HG03521 (cell line): ENCODE data around the gene LHPP.

Experiments
- ATAC-seq: cut with Tn5 transposase; IDR thresholded peaks from one replicate; pipeline ENCODE4 v1.9.1; 2021; ENCODE audit warnings: mild to moderate bottlenecking, moderate library complexity; ENCODE audit not compliant: unreplicated experiment

The LHPP gene

DNA sequence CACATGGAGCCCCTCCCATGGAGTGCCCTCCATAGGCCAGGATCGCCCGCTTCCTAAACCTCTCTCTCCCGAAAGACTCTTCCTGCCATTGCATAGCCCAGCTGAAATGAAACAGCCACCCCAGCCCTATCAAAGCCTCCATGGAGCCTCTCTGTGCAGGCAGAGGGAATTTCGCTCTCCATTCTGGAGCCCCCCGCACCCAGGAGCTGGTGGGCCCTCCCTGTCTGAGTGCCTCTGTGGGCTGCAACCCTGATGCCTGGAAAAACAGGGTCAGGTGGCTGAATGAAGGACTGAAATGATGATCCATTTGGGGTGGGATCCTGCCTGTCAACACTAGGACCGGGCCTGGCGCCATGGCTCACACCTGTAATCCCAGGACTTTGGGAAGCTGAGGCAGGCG, 176.1 kb downstream of the LHPP start:
- no peak for ATAC-seq

DNA sequence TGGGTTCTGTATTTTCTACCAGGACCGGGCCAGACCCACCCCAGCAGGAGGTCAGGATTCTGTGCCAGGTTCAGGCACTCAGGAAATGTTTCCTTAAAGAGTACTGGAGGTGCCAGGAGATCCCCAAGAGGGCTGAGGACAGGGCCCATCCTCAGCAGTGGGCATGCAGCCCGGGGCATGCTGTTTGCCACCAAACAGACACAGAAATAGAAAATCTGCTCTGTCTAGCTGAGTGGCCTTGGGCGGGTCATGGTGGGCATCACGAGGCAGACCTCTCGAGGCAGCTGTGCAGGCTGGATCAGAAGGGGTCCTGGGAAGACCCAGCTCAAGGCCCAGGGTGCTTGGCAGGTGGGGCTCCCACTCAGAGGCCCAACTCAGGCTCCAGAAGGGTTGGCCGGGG, 177.6 kb downstream of the LHPP start:
- no peak for ATAC-seq

DNA sequence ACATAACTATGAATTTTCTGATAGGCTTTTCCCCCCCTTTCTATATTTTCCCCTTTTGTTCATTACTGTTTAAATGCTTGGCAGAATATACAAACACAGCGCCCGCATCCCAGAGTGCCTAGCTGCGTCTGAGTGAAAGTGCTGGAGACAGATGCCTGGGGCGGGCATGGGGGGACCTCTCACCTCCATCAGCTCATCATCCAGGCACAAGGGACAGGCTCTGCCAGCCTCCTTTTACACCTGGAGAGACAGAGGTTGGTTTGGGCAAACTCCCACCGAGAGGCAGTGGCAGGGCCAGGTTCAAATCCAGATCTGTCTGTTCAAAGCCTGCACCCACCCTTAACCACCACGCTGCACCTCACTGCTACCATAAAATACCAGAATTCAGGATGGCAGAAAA, 178.0 kb downstream of the LHPP start:
- ATAC-seq: no peak

DNA sequence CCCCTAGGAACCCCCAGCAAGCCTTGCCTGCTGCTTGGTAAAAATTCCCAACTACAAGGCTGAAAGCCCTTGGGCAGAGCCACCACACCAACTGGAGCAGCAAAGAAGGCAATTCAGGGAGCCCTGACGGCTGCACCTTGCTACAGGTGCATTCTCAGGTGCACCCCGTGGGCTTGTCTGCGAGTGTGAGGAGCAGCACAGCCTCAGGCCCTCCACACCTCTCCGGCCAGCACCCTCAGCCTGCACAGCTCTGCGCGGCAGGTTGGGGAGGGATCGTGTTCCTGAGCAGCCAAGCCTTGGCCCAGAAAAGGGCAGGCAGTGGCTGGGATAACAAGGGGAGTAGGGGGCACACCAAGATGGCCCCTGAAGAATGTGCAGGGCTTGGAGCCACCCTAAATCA, 178.4 kb downstream of the LHPP start:
- no peak for ATAC-seq

DNA sequence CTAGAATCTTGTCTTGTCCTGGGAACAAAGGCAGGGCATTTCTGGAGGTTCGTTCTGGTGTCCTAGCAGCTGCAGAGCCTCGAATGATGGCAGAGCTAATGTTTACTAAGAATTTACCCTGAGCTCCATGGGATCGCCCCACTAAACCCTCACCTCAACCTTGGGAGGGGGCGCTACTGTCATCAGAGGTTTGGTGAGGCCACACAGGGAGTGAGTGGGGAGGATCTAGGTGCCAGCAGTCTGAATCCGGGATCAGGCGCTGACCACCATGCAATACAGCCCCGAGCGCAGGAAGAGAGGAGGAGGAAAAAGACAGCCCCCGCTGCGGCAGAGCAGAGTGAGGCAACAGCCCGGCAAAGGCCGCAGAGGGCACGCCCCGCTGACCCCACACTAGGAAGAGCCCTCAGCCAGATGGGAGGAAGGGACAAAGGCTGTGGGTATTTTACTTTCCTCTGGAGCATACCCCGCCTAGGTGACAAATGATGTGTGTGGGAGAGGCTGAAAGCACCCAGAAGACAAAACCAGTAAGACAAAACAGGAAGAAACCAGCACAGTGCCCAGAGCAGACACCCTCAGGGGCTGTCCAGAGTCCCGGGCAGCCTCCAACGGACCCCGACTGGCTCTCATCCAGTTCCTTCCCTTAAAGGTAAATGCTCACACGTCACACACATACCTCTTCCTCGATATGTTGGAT, 179.1 kb downstream of the LHPP start:
- no peak for ATAC-seq

DNA sequence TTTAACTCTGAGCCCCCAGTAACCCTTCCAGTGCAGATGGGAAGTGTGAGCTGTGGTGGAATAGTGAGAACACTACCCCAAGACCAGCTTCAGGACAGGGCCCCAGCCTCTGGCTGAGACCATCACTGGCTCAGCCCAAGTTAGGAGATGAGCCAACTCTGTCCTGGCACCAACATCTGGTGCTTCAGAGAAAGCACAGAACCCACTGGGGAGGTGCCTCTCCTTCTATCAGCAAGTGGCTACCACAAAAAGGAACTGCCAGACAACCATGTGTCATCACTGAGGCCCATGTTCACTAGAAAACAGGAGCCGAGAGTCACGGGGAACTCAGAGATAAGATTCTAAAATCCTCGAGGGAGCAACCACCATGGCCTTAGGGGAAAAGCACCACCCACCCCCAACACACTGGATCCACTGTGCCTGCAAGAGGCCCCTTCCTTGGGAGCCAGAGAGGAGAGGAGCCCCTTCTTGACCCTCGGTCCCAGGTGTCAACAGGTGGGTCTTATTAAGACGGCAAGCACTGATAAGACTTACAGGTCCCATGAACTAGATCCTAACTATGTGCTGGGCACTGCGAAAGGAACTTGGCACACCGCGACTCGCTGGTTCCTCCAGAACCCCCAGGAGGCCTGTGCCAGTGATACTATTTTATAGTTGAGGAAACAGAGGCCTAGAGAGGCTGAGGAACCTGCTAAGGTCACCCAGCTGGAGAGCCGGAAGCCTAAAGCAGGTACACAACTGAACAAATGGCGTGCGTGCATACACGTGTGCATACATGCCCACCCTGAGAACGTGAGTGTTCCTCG, 179.9 kb downstream of the LHPP start:
- no peak for ATAC-seq

DNA sequence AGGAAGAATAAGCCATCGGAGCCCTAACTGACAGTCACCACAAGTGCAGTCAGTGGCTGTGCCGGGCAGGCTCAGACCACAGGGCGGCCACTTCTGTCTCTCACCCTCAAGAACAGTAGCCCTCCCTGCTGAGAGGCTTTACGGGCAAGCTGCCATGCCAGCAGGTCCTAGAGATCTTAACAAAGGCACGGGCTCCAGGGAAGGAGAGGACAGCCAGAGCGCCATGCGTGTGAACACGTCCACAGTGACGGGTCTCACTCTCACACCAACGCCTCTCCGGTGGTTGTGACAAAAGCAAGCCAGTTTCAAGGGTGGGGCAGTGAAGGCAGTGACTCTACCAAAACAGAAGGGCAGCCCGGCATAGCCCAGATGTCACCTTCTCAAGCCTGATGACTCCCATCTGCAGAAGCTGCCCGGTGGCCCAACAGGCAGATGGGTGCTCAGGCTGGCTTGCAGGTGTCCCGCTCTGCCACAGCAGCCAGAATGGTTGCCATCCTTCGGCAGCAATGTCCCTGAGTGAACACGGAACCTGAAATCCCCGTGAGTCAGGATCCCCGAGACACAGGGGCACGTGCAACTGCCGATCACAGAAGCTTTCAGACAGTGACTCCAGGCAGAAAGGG, 180.6 kb downstream of the LHPP start:
- ATAC-seq: no peak

GRCh38 chr10:124643330-124644009, 181.8 kb downstream of the LHPP start:
- ATAC-seq: no peak

DNA sequence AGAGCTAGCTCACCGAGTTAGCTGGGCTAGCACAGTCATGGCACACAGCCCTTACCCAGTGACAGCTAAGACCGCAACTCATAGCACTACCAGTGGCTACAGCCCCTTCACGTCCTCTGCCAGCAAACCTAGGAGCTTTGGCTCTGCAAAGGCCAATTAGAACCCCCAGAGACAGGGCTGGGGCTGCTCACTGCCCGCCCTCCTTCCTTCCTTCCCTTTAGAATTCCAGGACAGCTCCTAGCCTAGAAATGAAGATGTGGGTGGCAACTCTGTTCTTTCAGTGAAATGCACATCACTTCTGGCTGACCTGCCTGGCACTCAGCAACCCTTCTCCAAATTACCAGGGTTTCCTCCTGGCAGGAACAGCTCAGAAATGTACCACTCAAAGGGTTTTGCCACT, 182.6 kb downstream of the LHPP start:
- ATAC-seq: no peak

GRCh38 chr10:124644771-124645415, 183.3 kb downstream of the LHPP start:
- no peak for ATAC-seq

GRCh38 chr10:124645467-124646095, 184.0 kb downstream of the LHPP start:
- ATAC-seq: no peak

DNA sequence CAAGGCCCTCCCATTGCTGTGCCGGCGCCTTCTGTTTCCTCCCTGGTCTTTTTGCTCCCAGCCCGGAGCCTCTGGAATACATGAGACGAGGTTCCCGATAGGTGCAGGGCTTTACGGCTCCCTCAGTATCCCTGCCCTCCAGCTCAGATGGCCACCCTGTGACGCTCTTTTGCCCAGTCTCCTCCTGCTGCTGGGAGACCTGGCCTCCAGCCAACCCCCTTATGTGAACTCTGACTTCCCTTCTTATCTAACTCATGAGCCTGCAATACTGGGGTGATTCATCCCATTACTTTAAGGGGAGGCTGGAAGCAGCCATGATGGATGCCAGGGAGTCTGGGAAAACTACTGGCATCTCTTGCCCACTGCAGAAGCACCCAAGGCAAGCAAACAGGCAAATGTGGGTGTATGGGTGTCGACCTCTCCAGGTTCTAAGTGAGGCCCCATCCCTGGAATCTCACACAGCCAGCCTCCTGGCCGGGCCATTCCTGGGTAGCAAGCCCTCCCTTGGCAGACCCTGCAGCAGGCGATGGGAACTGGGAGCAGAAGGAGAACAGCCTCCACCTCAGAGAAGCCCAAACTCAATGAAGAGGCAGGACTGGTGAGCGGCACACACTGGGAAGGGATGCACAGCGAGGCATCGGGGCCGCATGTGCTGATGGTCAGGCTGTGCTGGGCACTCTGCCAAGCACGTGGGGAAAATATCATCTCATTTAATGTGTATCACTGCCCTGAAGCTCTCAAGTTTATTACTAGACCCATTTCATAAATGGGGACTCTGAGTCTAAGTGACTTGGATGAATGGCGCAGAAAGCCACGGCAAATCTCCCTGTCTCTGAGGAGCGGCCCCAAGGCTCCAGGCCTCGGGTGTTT, 185.1 kb downstream of the LHPP start:
- no peak for ATAC-seq

DNA sequence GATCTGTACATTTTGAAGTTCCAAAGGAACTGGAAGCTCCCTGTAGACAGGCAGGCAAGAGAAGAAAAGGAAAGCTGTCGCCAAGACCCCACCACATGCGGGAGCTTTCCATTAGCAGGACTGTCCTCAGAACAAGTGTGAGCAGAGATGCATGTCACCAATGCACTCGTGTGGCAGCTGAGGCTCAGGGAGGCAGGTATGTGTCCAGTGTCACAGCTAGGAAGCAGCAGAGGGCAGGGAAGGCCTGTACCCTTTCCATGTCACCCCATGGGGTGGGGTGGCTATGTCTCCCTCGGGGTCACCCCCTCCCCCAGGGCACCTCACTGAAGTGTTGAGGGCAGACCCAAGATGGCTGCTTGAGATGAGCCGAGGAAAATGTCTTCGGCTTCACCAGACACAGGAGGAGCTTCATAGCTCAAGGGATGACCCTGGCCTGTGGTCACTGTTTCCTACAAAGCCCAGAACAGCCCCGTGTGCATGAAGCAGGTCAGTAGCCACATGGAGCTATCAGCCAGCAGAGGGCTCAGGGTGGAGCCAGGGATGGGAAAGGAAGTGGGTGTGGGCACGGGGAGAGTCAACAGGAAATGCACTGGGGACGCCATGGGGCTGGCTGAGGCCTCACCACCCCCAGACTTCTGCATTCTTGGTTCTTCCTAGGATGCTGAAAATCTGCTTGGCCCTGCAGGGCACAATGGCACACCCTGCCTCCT, 186.0 kb downstream of the LHPP start:
- ATAC-seq: peak; percentile 60

GRCh38 chr10:124648131-124648475, 186.5 kb downstream of the LHPP start:
- ATAC-seq: no peak

DNA sequence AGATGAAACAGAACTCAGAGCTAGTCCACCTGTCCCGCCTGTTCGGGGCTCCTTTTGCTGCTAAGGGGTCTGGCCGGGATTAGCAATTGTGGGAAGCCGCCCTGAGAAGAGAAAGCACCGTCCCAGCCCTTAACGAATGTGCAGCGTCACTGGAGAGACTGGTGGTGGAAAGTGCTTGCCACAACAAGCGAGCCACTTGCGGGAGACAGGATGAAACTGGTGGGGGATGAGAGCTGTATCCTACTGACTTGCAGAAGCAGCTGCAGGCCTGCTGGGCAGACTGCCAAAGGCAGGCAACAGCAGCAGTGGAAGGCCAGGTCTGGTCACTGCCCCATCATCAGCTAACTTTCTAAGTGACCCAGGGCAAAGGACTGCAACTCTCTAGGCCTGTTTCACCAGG, 187.1 kb downstream of the LHPP start:
- no peak for ATAC-seq

GRCh38 chr10:124649214-124649613, 187.6 kb downstream of the LHPP start:
- ATAC-seq: no peak

GRCh38 chr10:124650263-124650662, 188.6 kb downstream of the LHPP start:
- no peak for ATAC-seq

GRCh38 chr10:124650820-124651401, 189.3 kb downstream of the LHPP start:
- ATAC-seq: no peak
